GM10847 (cell line): ENCODE data around the gene SPRR5.

Experiments used
- POLR2A ChIP-seq: IDR thresholded peaks from 2 replicates; pipeline ENCODE4 v1.6.1; 2011; ENCODE audit not compliant: insufficient read length; ENCODE audit errors: extremely low read depth

The SPRR5 gene, protein sequence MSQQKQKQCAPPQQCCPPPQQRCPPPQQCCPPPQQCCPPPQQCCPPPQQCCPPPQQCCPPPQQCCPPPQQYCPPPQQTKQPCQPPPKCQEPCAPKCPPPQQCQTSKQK

GRCh38 chr1:152946651-152947256, at the start of gene SPRR5:
SPRR5 (plus strand) TSS chr1:152947206; CDS start chr1:152948555, 1,349 bp downstream.
- TF ChIP-seq POLR2A = no peak

GRCh38 chr1:152899027-152899426, 48.0 kb upstream of the SPRR5 start:
- TF ChIP-seq POLR2A = no peak

- no peak for TF ChIP-seq POLR2A
Observed at GRCh38 chr1:152899883-152900282, 47.1 kb upstream of the SPRR5 start.

DNA sequence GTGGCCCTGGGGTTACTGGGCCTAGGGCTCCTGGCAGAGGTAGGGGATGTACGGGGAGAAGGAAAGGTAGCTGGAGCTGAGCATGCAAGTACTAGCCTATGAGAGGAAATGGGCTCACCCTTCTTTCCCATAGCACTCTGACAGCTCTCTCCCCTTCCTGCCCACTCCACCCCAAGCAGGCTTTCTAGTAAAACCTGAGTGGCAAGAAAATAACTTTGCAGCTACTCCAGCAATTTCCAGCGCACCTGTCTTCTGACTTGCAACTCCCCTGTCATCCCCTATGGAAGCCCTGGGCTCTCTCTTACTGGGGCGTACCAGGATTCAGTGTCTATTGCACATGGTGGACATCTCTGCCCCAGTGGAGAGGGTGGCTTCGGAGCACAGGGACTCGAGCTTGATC, 45.4 kb upstream of the SPRR5 start:
- no peak for TF ChIP-seq POLR2A

DNA sequence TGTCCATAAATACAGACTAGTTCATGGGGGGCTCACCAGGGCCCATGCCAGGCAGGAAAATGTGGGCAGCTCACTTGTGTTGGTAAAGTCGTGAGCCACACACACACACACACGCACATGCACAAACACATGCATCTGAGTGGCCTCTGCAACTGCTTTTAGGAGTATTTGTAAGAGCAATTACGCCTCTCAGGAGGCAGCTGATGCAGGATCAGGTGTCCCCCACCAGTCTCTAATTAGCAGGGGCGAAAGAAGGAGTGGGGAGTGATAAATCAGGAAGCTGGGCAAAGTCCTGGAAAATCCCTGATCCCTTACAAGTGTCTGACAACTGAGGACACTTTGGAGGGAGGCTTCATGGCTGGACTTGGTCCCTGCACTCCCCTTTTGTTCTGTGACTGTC, 44.4 kb upstream of the SPRR5 start:
- TF ChIP-seq POLR2A = no peak

GRCh38 chr1:152904688-152905440, 42.1 kb upstream of the SPRR5 start:
- no peak for TF ChIP-seq POLR2A

DNA sequence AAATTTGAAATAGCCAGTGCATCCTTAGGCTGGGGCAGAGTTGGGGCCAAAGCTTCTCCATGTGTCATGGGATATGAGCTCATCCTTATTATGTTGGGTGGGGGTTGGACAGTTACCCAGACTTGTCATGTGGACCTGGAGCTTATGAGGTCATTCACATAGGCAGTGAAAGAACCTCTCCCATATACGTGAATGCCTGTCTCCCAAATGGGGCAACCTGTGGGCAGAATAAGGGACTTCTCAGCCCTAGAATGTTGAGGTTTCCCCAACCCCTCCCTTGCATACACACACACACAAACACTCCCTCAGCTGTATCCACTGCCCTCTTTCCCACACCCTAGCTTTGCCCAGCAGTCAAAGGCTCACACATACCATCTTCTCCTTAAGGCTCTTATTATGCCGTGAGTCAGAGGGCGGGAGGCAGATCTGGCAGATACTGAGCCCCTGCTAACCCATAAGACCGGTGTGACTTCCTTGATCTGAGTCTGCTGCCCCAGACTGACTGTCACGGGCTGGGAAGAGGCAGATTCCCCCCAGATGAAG, 40.9 kb upstream of the SPRR5 start:
- TF ChIP-seq POLR2A = no peak

- TF ChIP-seq POLR2A = no peak
Observed at GRCh38 chr1:152907686-152908601, 39.1 kb upstream of the SPRR5 start, which contains the start of gene IVL. IVL (plus strand) TSS chr1:152908546; CDS start chr1:152909798, 1,252 bp downstream.

DNA sequence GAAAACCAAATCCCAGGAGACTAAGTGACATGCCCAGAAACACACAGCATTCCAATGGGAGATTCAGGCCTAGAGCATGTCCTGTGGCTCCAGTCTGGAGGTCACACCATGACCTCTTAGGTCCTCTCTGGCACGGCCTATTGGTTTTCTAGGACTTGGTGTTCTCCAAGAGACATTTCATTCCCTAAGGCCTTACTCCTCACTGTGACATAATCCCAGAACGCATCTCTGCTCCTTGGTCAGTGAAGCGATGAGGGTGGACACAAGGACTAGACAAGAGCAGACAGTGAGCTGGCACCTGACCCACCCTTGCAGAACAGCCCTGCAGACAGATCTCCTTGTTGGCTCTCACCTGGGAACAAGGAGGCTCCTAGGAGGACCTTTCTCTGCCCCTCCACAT, 37.8 kb upstream of the SPRR5 start:
- TF ChIP-seq POLR2A = no peak

GRCh38 chr1:152912471-152912870, 34.5 kb upstream of the SPRR5 start:
- TF ChIP-seq POLR2A = no peak

- TF ChIP-seq POLR2A = no peak
Observed at GRCh38 chr1:152912900-152913299, 34.1 kb upstream of the SPRR5 start.

DNA sequence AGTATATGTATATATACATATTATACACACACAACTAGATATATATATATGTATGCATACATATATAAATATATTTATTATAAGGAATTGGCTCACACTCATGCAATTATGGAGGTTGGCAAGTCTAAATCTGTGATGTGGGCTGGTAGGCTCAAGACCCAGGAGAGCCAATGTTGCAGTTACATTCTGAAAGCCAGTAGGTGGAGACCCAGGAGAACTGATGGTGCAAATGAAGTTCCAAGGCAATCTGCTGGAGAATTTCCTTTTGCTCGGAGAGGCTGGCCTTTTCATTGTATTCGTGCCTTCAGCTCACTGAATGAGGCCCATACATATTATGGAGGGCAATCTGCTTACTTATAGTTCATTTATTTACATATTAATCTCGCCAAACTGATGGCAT, 29.2 kb upstream of the SPRR5 start:
- TF ChIP-seq POLR2A = no peak

DNA sequence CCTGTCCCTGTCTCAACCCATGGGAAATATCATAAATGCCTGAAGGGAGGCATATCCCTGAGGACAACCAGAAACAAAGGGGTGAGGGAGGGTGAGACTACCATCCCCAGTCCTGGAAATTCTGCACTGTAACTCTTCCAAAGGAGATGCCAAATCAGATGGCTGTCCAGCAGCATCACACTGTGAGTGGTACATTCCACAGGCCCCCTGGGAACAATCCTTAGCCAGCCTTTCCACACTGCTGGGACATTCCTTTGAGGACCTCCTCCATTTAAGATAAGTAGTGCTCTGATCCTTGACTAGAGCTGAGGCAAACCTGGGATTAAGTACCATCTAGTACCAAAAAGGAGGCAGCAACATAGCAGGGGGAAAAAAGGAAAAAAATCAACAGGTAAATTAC, 27.9 kb upstream of the SPRR5 start:
- no peak for TF ChIP-seq POLR2A

DNA sequence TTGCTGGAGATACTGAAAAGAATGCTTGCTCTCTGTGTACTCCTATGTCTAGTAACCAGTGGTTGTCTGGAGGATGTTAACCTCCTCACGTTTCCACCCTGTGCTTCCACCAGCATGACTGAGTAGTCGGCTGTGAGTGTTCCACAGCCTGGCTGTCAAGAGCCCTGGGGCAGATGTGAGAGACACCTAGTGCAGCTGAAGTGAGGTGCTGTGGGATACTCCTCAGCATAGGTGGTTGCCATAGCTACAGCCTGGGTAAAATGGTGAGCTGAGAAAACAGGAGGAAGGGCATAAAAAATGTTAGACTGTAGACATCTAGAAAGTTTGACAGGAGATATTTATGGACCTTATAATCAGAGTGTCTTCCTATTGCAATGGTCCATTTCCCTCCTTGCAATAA, 22.8 kb upstream of the SPRR5 start:
- TF ChIP-seq POLR2A = no peak

- no peak for TF ChIP-seq POLR2A
Observed at GRCh38 chr1:152926091-152926490, 20.9 kb upstream of the SPRR5 start.
